ENCODE measurements around the gene NXT1.
"Not testable (repeated sequence)": the region's sequence is repeated elsewhere in the genome, so short reads cannot be mapped to it uniquely, and the experiment has no call there.

NXT1 gene

GRCh38 chr20:23331450-23332350, 18.9 kb upstream of the NXT1 start:
- DNase-seq = peak; percentile 4

GRCh38 chr20:23332467-23332866, 18.1 kb upstream of the NXT1 start:
- no peak for DNase-seq

- DNase-seq = no peak
Measured at GRCh38 chr20:23334111-23334510, 16.5 kb upstream of the NXT1 start.

- DNase-seq = no peak
Measured at GRCh38 chr20:23335521-23335920, 15.1 kb upstream of the NXT1 start.

- no peak for DNase-seq
Measured at GRCh38 chr20:23336476-23336875, 14.1 kb upstream of the NXT1 start.

- DNase-seq = no peak
Measured at GRCh38 chr20:23337312-23337711, 13.3 kb upstream of the NXT1 start.

- no peak for DNase-seq
Measured at GRCh38 chr20:23339986-23340385, 10.6 kb upstream of the NXT1 start.

GRCh38 chr20:23340524-23340923, 10.1 kb upstream of the NXT1 start:
- peak; percentile 63 for DNase-seq

- no peak for DNase-seq
Measured at GRCh38 chr20:23341073-23341472, 9.5 kb upstream of the NXT1 start.

- no peak for DNase-seq
Measured at GRCh38 chr20:23343590-23343989, 7.0 kb upstream of the NXT1 start.

- no peak for DNase-seq
Measured at GRCh38 chr20:23344336-23344735, 6.3 kb upstream of the NXT1 start.

GRCh38 chr20:23346002-23346401, 4.6 kb upstream of the NXT1 start:
- no peak for DNase-seq

- no peak for DNase-seq
Measured at GRCh38 chr20:23347791-23348190, 2.8 kb upstream of the NXT1 start.

GRCh38 chr20:23348510-23348909, 2.1 kb upstream of the NXT1 start:
- not testable (repeated sequence) for DNase-seq

GRCh38 chr20:23349338-23350195, 1.0 kb upstream of the NXT1 start:
- peak; percentile 76 for DNase-seq

- DNase-seq = peak; percentile 46
Measured at GRCh38 chr20:23350904-23351838, 580 bp downstream of the NXT1 start.

GRCh38 chr20:23356203-23356602, 5.6 kb downstream of the NXT1 start:
- no peak for DNase-seq

- DNase-seq = peak; percentile 100
Measured at GRCh38 chr20:23357767-23358562, 7.4 kb downstream of the NXT1 start.

GRCh38 chr20:23358563-23358906, 7.9 kb downstream of the NXT1 start:
- DNase-seq = no peak

GRCh38 chr20:23358923-23359593, 8.5 kb downstream of the NXT1 start:
- no peak for DNase-seq

GRCh38 chr20:23360531-23360930, 9.9 kb downstream of the NXT1 start:
- no peak for DNase-seq
